ENCODE results near the gene AK8.
A peak's percentile ranks its signal among the peaks of the same experiment; 100 is the strongest.

AK8 gene

GRCh38 chr9:132877824-132878694, at the start of gene AK8:
TSS of gene AK8 (minus strand) at chr9:132878284. CDS start at chr9:132878255, 29 bp downstream.
- DNase-seq (ENCODE audit: low read depth): peak; percentile 59

GRCh38 chr9:132927704-132928103, 49.6 kb upstream of the AK8 start:
- no peak for DNase-seq (ENCODE audit: low read depth)

- DNase-seq (ENCODE audit: low read depth): no peak
These were observed 45.3 kb upstream of the AK8 start for GRCh38 chr9:132923346-132923902.

GRCh38 chr9:132919614-132920268, 41.7 kb upstream of the AK8 start:
- no peak for DNase-seq (ENCODE audit: low read depth)

- no peak for DNase-seq (ENCODE audit: low read depth)
These were observed 36.8 kb upstream of the AK8 start for GRCh38 chr9:132914924-132915323.

GRCh38 chr9:132912131-132912530, 34.0 kb upstream of the AK8 start:
- no peak for DNase-seq (ENCODE audit: low read depth)

- no peak for DNase-seq (ENCODE audit: low read depth)
These were observed 32.3 kb upstream of the AK8 start for GRCh38 chr9:132910376-132910775.

GRCh38 chr9:132909311-132909710, 31.2 kb upstream of the AK8 start:
- DNase-seq (ENCODE audit: low read depth): no peak

GRCh38 chr9:132908635-132909034, 30.6 kb upstream of the AK8 start:
- DNase-seq (ENCODE audit: low read depth): peak; percentile 14

GRCh38 chr9:132905726-132906125, 27.6 kb upstream of the AK8 start:
- DNase-seq (ENCODE audit: low read depth): no peak

- no peak for DNase-seq (ENCODE audit: low read depth)
These were observed 25.7 kb upstream of the AK8 start for GRCh38 chr9:132903574-132904492.

- peak; percentile 46 for DNase-seq (ENCODE audit: low read depth)
These were observed 24.1 kb upstream of the AK8 start for GRCh38 chr9:132901858-132902831.

- no peak for DNase-seq (ENCODE audit: low read depth)
These were observed 20.0 kb upstream of the AK8 start for GRCh38 chr9:132898051-132898450.

- no peak for DNase-seq (ENCODE audit: low read depth)
These were observed 18.8 kb upstream of the AK8 start for GRCh38 chr9:132896906-132897305.

GRCh38 chr9:132896264-132896663, 18.2 kb upstream of the AK8 start:
- no peak for DNase-seq (ENCODE audit: low read depth)

GRCh38 chr9:132894862-132895835, 17.1 kb upstream of the AK8 start:
- DNase-seq (ENCODE audit: low read depth): no peak

- DNase-seq (ENCODE audit: low read depth): no peak
These were observed 16.3 kb upstream of the AK8 start for GRCh38 chr9:132894346-132894745.

GRCh38 chr9:132892400-132892799, 14.3 kb upstream of the AK8 start:
- DNase-seq (ENCODE audit: low read depth): no peak

GRCh38 chr9:132888151-132888550, 10.1 kb upstream of the AK8 start:
- DNase-seq (ENCODE audit: low read depth): no peak

Measured in T-helper 22 cell (primary cell).